SK-N-MC (cell line): ENCODE measurements around the gene PPP2R2B.

Experiments
- EZH2 ChIP-seq: fragments of 200-600 bp; sonication (generic); IDR thresholded peaks from one replicate; pipeline ENCODE4 v1.6.1; 2017; ENCODE audit warnings: antibody characterized with exemption
- FOXP2 ChIP-seq: optimal IDR thresholded peaks from 2 replicates; pipeline ENCODE3; 2011; ENCODE audit warnings: mild to moderate bottlenecking, moderate library complexity; ENCODE audit not compliant: insufficient read depth; ENCODE audit errors: extremely low read length, control extremely low read depth

DNA sequence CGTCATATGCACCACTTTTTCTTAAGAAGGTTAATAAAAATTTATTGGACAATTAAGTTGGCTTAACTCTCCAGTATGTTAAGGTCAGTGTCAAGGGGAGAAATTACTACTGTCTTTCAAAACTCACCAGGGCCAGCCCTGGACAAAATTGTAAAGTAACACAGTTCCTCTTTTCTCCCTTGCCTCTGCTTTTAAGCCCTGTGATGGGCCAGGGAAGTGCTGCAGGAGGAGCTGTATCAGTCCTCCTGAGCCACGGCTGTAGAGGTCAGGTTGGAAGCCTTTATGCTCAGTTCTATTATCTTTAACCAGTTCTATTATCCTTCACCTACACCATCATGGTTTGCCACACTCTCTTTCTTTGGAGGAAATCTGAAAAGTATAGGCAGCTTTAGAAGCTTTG is 11.5 kb upstream of the PPP2R2B start:
- no peak for TF ChIP-seq EZH2
- no peak for TF ChIP-seq FOXP2
